Lower lobe of right lung (tissue), 2 donors: ENCODE measurements around the gene C11orf68. TPM values are rescaled to one million over a fixed set of nuclear protein-coding genes. Genes with fewer than 3 reads are reported as not detected.
A peak's percentile ranks its signal among the peaks of the same experiment; 100 is the strongest.

ENCODE experiments used
- ATAC-seq, 2 donors: fragments of 200-7000 bp; cut with Tn5 transposase; one replicate each; pipeline ENCODE4 v1.9.1; 2020 to 2022; ENCODE audit warnings: mild to moderate bottlenecking in 2 of 2, moderate library complexity in 2 of 2
- DNase-seq: peaks from one replicate; pipeline ENCODE4 v3.0.0-alpha.2; 2020
- H3K27ac ChIP-seq: fragments of 200-600 bp; one replicate; pipeline ENCODE4 v1.8.0; 2022
- H3K27me3 ChIP-seq: fragments of 200-600 bp; one replicate; pipeline ENCODE4 v1.8.0; 2022; ENCODE audit warnings: low read depth
- H3K36me3 ChIP-seq: fragments of 200-600 bp; one replicate; pipeline ENCODE4 v1.8.0; 2022; ENCODE audit warnings: mild to moderate bottlenecking
- H3K4me1 ChIP-seq: fragments of 200-600 bp; one replicate; pipeline ENCODE4 v1.8.0; 2022
- H3K4me3 ChIP-seq: fragments of 200-600 bp; one replicate; pipeline ENCODE4 v1.8.0; 2022; ENCODE audit warnings: mild to moderate bottlenecking
- H3K9me3 ChIP-seq: fragments of 200-600 bp; one replicate; pipeline ENCODE4 v1.8.0; 2022
- CTCF ChIP-seq: fragments of 200-600 bp; IDR thresholded peaks from one replicate; pipeline ENCODE4 v1.8.0; 2022; ENCODE audit warnings: antibody characterized with exemption, mild to moderate bottlenecking
- intact Hi-C: fragments of 100-400 bp; cut with DNase I; formaldehyde crosslinking; loops from one replicate; pipeline ENCODE4 v1.11.0; 2022
- total RNA-seq: library from RNA; stranded (reverse); fragmentation: NEBNext Ultra II Directional; extraction: Animal tissue kit (Norgen Biotek cat#: 25700); gene quantifications from one replicate; pipeline ENCODE4 v1.2.1, GENCODE V29; 2021
- donor health status: DM: no; HTN: yes; CAD: no; lungs with severe emphysema.

Gene C11orf68
- total RNA-seq, 1 donor from 2014 or later: 36.5 TPM

- H3K36me3 ChIP-seq: peaks cover 41% of the 10 kb centered on the region
- H3K4me1 ChIP-seq: peaks cover 45% of the 10 kb centered on the region
- no peak for TF ChIP-seq CTCF
- H3K9me3 ChIP-seq: no peaks in the 10 kb centered on the region
- peak overlapping the region; percentile 98 for H3K27ac ChIP-seq
- intact Hi-C loops: loop anchor here (10.0 kb wide), 1 partner anchor 98 kb away; no protein-coding TSS in a partner anchor
- peak overlapping the region; percentile 88 for H3K4me3 ChIP-seq
- peak; percentile 47 for DNase-seq
- H3K27me3 ChIP-seq: no peaks in the 10 kb centered on the region
- ATAC-seq: no peak
These were observed 31.8 kb downstream of the C11orf68 start for GRCh38 chr11:65886826-65887722.

- intact Hi-C loops: loop anchor here (10.0 kb wide), 1 partner anchor 99 kb away; no protein-coding TSS in a partner anchor
- Histone ChIP-seq H3K9me3 (no peaks in the 10 kb centered on the region), H3K4me3 (no peak overlapping the region), H3K4me1 (peaks cover 34% of the 10 kb centered on the region), H3K27me3 (no peaks in the 10 kb centered on the region), H3K27ac (no peak overlapping the region), H3K36me3 (peaks cover 44% of the 10 kb centered on the region)
- ATAC-seq (no peak), DNase-seq (peak; percentile 7)
- TF ChIP-seq CTCF: no peak
These were observed 32.9 kb downstream of the C11orf68 start for GRCh38 chr11:65885808-65886536.

DNA sequence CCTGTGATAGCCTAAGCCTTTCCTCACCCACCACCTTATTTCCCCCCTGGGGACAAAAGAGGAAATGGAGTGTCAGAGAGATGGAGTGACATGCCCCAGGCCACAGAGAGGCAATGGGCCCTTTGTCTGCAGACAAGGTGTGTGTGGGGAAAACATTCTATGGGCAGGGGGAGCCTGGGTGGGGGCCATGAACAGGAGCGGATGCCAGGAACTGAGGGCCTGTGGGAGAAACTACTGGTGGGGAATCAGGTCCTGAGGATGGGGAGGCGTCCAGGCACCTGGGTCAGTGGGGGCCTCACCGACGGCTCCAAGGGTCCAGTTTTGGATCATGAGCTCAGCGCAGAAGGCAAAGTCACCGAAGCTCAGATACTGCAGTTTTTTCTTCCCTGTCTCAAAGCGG lies 33.6 kb downstream of the C11orf68 start:
- no peak overlapping the region for H3K4me3 ChIP-seq
- peaks cover 33% of the 10 kb centered on the region for H3K4me1 ChIP-seq
- DNase-seq (peak; percentile 40), ATAC-seq (no peak)
- no peak overlapping the region for H3K27ac ChIP-seq
- no peaks in the 10 kb centered on the region for H3K9me3 ChIP-seq
- no peaks in the 10 kb centered on the region for H3K27me3 ChIP-seq
- H3K36me3 ChIP-seq: peaks cover 44% of the 10 kb centered on the region
- intact Hi-C loops: loop anchor here (10.0 kb wide), 1 partner anchor 100 kb away; no protein-coding TSS in a partner anchor
- TF ChIP-seq CTCF: no peak

GRCh38 chr11:65884716-65885092 lies 34.2 kb downstream of the C11orf68 start:
- DNase-seq (peak; percentile 85), ATAC-seq (peak; percentile 44 to 55)
- intact Hi-C loops: loop anchor here (10.0 kb wide), 1 partner anchor 100 kb away; no protein-coding TSS in a partner anchor
- Histone ChIP-seq H3K27me3 (no peaks in the 10 kb centered on the region), H3K9me3 (no peaks in the 10 kb centered on the region), H3K36me3 (peaks cover 44% of the 10 kb centered on the region), H3K27ac (no peak overlapping the region), H3K4me3 (no peak overlapping the region), H3K4me1 (peaks cover 28% of the 10 kb centered on the region)
- peak; percentile 99 for TF ChIP-seq CTCF
